HAP-1 (cell line): ENCODE data around the gene NPL.

ENCODE experiments used
- DNase-seq, 2 experiments: peaks; one replicate each; pipeline ENCODE4 v3.0.0-alpha.2; 2016 to 2020; ENCODE audit warnings: low spot score in 2 of 2
- H3K27me3 ChIP-seq: fragments of 250-450 bp; sonication (Bioruptor Pico); 2 replicates; pipeline ENCODE4 v1.5.1; 2020; ENCODE audit warnings: low read depth, mild to moderate bottlenecking, moderate library complexity
- H3K36me3 ChIP-seq: fragments of 250-450 bp; sonication (Bioruptor Pico); replicated peaks from 2 replicates; pipeline ENCODE4 v1.5.1; 2020; ENCODE audit warnings: mild to moderate bottlenecking
- H3K4me1 ChIP-seq: fragments of 250-450 bp; sonication (Bioruptor Pico); 2 replicates; pipeline ENCODE4 v1.5.1; 2020; ENCODE audit warnings: mild to moderate bottlenecking
- H3K4me3 ChIP-seq: fragments of 250-450 bp; sonication (Bioruptor Pico); 2 replicates; pipeline ENCODE4 v1.5.1; 2020; ENCODE audit warnings: mild to moderate bottlenecking, moderate library complexity
- H3K9me3 ChIP-seq: fragments of 250-450 bp; sonication (Bioruptor Pico); 2 replicates; pipeline ENCODE4 v1.5.1; 2020; ENCODE audit warnings: mild to moderate bottlenecking, moderate library complexity
- in situ Hi-C: fragments of 300-500 bp; cut with MboI; formaldehyde crosslinking; loops from 3 replicates; pipeline ENCODE4 v1.14.3; 2020; ENCODE audit warnings: low sequenced_read_pairs, inconsistent platforms, mixed read lengths

NPL gene

GRCh38 chr1:182765391-182765790 is 24.2 kb upstream of the NPL start:
- no peak overlapping the region for H3K4me3 ChIP-seq
- peaks cover 2% of the 10 kb centered on the region; the same call in 1 of the 2 replicates for H3K27me3 ChIP-seq
- H3K36me3 ChIP-seq, result no peaks in the 10 kb centered on the region
- no peaks in the 10 kb centered on the region for H3K9me3 ChIP-seq
- in situ Hi-C loops, result no loop called here
- H3K4me1 ChIP-seq, result no peaks in the 10 kb centered on the region; the same call in 1 of the 2 replicates
- DNase-seq, result no peak

GRCh38 chr1:182766050-182766449 is 23.5 kb upstream of the NPL start:
- Histone ChIP-seq H3K9me3 (no peaks in the 10 kb centered on the region), H3K4me3 (no peak overlapping the region), H3K36me3 (no peaks in the 10 kb centered on the region), H3K4me1 (no peaks in the 10 kb centered on the region; the same call in 1 of the 2 replicates), H3K27me3 (peaks cover 2% of the 10 kb centered on the region; the same call in 1 of the 2 replicates)
- in situ Hi-C loops, result no loop called here
- DNase-seq, result no peak

GRCh38 chr1:182766881-182767645 is 22.5 kb upstream of the NPL start:
- DNase-seq, result no peak
- H3K9me3 ChIP-seq, result no peaks in the 10 kb centered on the region
- no peaks in the 10 kb centered on the region for H3K36me3 ChIP-seq
- H3K4me1 ChIP-seq, result no peaks in the 10 kb centered on the region; the same call in 1 of the 2 replicates
- no peak overlapping the region for H3K4me3 ChIP-seq
- H3K27me3 ChIP-seq, result peaks cover 2% of the 10 kb centered on the region; the same call in 1 of the 2 replicates
- in situ Hi-C loops, result no loop called here

- Histone ChIP-seq H3K4me1 (no peaks in the 10 kb centered on the region; the same call in 1 of the 2 replicates), H3K27me3 (0 out of 2 replicates have a peak, but pooled peaks cover 4% of the 10 kb centered on the region), H3K9me3 (no peaks in the 10 kb centered on the region), H3K4me3 (no peak overlapping the region), H3K36me3 (no peaks in the 10 kb centered on the region)
- in situ Hi-C loops, result no loop called here
- DNase-seq, result peak; percentile 22 to 40
These were observed 20.6 kb upstream of the NPL start for GRCh38 chr1:182768963-182769362.

GRCh38 chr1:182770232-182770631 is 19.3 kb upstream of the NPL start:
- no peaks in the 10 kb centered on the region for H3K36me3 ChIP-seq
- 0 out of 2 replicates have a peak, but pooled peaks cover 4% of the 10 kb centered on the region for H3K27me3 ChIP-seq
- in situ Hi-C loops, result no loop called here
- no peak overlapping the region for H3K4me3 ChIP-seq
- H3K9me3 ChIP-seq, result no peaks in the 10 kb centered on the region
- no peaks in the 10 kb centered on the region; the same call in 1 of the 2 replicates for H3K4me1 ChIP-seq
- no peak for DNase-seq

- no peak for DNase-seq
- H3K9me3 ChIP-seq, result no peaks in the 10 kb centered on the region
- H3K36me3 ChIP-seq, result no peaks in the 10 kb centered on the region
- H3K27me3 ChIP-seq, result 0 out of 2 replicates have a peak, but pooled peaks cover 4% of the 10 kb centered on the region
- in situ Hi-C loops, result no loop called here
- H3K4me1 ChIP-seq, result no peaks in the 10 kb centered on the region; the same call in 1 of the 2 replicates
- no peak overlapping the region for H3K4me3 ChIP-seq
These were observed 18.2 kb upstream of the NPL start for GRCh38 chr1:182771187-182771984.

- Histone ChIP-seq H3K4me1 (no peaks in the 10 kb centered on the region), H3K36me3 (no peaks in the 10 kb centered on the region), H3K27me3 (0 out of 2 replicates have a peak, but pooled peaks cover 4% of the 10 kb centered on the region), H3K9me3 (no peaks in the 10 kb centered on the region), H3K4me3 (no peak overlapping the region)
- DNase-seq, result no peak
- in situ Hi-C loops, result no loop called here
These were observed 12.2 kb upstream of the NPL start for GRCh38 chr1:182777386-182777785.

- in situ Hi-C loops, result no loop called here
- DNase-seq, result no peak
- Histone ChIP-seq H3K27me3 (no peaks in the 10 kb centered on the region), H3K4me1 (no peaks in the 10 kb centered on the region), H3K9me3 (no peaks in the 10 kb centered on the region), H3K36me3 (no peaks in the 10 kb centered on the region), H3K4me3 (no peak overlapping the region)
These were observed 10.7 kb upstream of the NPL start for GRCh38 chr1:182778862-182779261.

GRCh38 chr1:182779530-182779929 is 10.0 kb upstream of the NPL start:
- no peak overlapping the region for H3K4me3 ChIP-seq
- H3K36me3 ChIP-seq, result no peaks in the 10 kb centered on the region
- in situ Hi-C loops, result no loop called here
- no peaks in the 10 kb centered on the region for H3K27me3 ChIP-seq
- H3K4me1 ChIP-seq, result no peaks in the 10 kb centered on the region
- no peaks in the 10 kb centered on the region for H3K9me3 ChIP-seq
- DNase-seq, result no peak

GRCh38 chr1:182781841-182782586 is 7.6 kb upstream of the NPL start:
- in situ Hi-C loops, result loop anchor here (10.0 kb wide), 2 partner anchors 337 to 697 kb away; no protein-coding TSS in a partner anchor
- Histone ChIP-seq H3K27me3 (no peaks in the 10 kb centered on the region), H3K4me1 (no peaks in the 10 kb centered on the region), H3K4me3 (no peak overlapping the region), H3K9me3 (no peaks in the 10 kb centered on the region), H3K36me3 (no peaks in the 10 kb centered on the region)
- peak; percentile 51 to 78 for DNase-seq

GRCh38 chr1:182782587-182782913 is 7.0 kb upstream of the NPL start:
- no peak overlapping the region for H3K4me3 ChIP-seq
- no peaks in the 10 kb centered on the region for H3K36me3 ChIP-seq
- H3K4me1 ChIP-seq, result no peaks in the 10 kb centered on the region
- no peaks in the 10 kb centered on the region for H3K27me3 ChIP-seq
- DNase-seq, result no peak
- in situ Hi-C loops, result loop anchor here (10.0 kb wide), 2 partner anchors 338 to 698 kb away; no protein-coding TSS in a partner anchor
- H3K9me3 ChIP-seq, result no peaks in the 10 kb centered on the region

GRCh38 chr1:182783068-182783467 is 6.5 kb upstream of the NPL start:
- Histone ChIP-seq H3K9me3 (no peaks in the 10 kb centered on the region), H3K4me3 (no peak overlapping the region), H3K36me3 (no peaks in the 10 kb centered on the region), H3K4me1 (no peaks in the 10 kb centered on the region), H3K27me3 (no peaks in the 10 kb centered on the region)
- in situ Hi-C loops, result loop anchor here (10.0 kb wide), 2 partner anchors 338 to 698 kb away; no protein-coding TSS in a partner anchor
- no peak for DNase-seq

GRCh38 chr1:182784556-182785171 is 4.9 kb upstream of the NPL start:
- H3K4me3 ChIP-seq, result no peak overlapping the region
- peaks cover 6% of the 10 kb centered on the region for H3K27me3 ChIP-seq
- no peaks in the 10 kb centered on the region for H3K9me3 ChIP-seq
- no peaks in the 10 kb centered on the region for H3K36me3 ChIP-seq
- peak; percentile 19 to 61 for DNase-seq
- in situ Hi-C loops, result loop anchor here (5.0 to 10.0 kb wide), 3 partner anchors 187 to 700 kb away; no protein-coding TSS in a partner anchor
- H3K4me1 ChIP-seq, result peaks cover 8% of the 10 kb centered on the region
